ENCODE measurements around the gene THOP1. TPM values are rescaled to one million over a fixed set of nuclear protein-coding genes. Genes with fewer than 3 reads are reported as not detected.

Gene THOP1
- total and polyA plus RNA-seq, 2 donors from 2014 or later: 36.8 to 42.9 TPM

- no peak overlapping the region for H3K27ac ChIP-seq (ENCODE audit: low read depth in 2 of 2, low read length in 2 of 2)
- intact Hi-C loops (cut with DNase I): no loop called here
- H3K9ac ChIP-seq (ENCODE audit: low read length in 3 of 3): no peak overlapping the region
- peaks cover 0 to 5% (median 0%) of the 10 kb centered on the region in 3 donors for H3K36me3 ChIP-seq (ENCODE audit: control insufficient read depth in 2 of 3, insufficient read depth in 3 of 3, low read length in 3 of 3)
- no peak overlapping the region for H3K4me3 ChIP-seq (ENCODE audit: low read length in 3 of 3)
- DNase-seq: peak in 1 of 5 donors; percentile 65
- H3K4me1 ChIP-seq (ENCODE audit: control insufficient read depth in 2 of 3, insufficient read depth in 2 of 3, low read depth in 1 of 3, low read length in 3 of 3): no peaks in the 10 kb centered on the region
- H3K9me3 ChIP-seq (ENCODE audit: control insufficient read depth in 2 of 3, insufficient read depth in 1 of 3, low read length in 3 of 3): no peaks in the 10 kb centered on the region
- no peaks in the 10 kb centered on the region for H3K27me3 ChIP-seq (ENCODE audit: control insufficient read depth, insufficient read depth, low read length)
- TF ChIP-seq CTCF (IDR thresholded peaks at IDR 0.05; ENCODE audit: borderline replicate concordance, extremely low read depth, insufficient read depth): no peak
- FAIRE-seq: no peak
These were observed 28.2 kb downstream of the THOP1 start for GRCh38 chr19:2813235-2814160.

- Histone ChIP-seq H3K36me3 (ENCODE audit: control insufficient read depth in 2 of 3, insufficient read depth in 3 of 3, low read length in 3 of 3) (peaks cover 0 to 2% (median 0%) of the 10 kb centered on the region in 3 donors), H3K4me1 (ENCODE audit: control insufficient read depth in 2 of 3, insufficient read depth in 2 of 3, low read depth in 1 of 3, low read length in 3 of 3) (no peaks in the 10 kb centered on the region), H3K9me3 (ENCODE audit: control insufficient read depth in 2 of 3, insufficient read depth in 1 of 3, low read length in 3 of 3) (no peaks in the 10 kb centered on the region), H3K27ac (ENCODE audit: low read depth in 2 of 2, low read length in 2 of 2) (no peak overlapping the region), H3K4me3 (ENCODE audit: low read length in 3 of 3) (no peak overlapping the region), H3K27me3 (ENCODE audit: control insufficient read depth, insufficient read depth, low read length) (no peaks in the 10 kb centered on the region), H3K9ac (ENCODE audit: low read length in 3 of 3) (no peak overlapping the region)
- no peak for FAIRE-seq
- DNase-seq: peak in 1 of 5 donors; percentile 43
- intact Hi-C loops (cut with DNase I): no loop called here
- no peak for TF ChIP-seq CTCF (IDR thresholded peaks at IDR 0.05; ENCODE audit: borderline replicate concordance, extremely low read depth, insufficient read depth)
These were observed 29.1 kb downstream of the THOP1 start for GRCh38 chr19:2814426-2814825.

- FAIRE-seq (no peak), DNase-seq (peak in 1 of 5 donors; percentile 67)
- Histone ChIP-seq H3K9ac (ENCODE audit: low read length in 3 of 3) (no peak overlapping the region), H3K27ac (ENCODE audit: low read depth in 2 of 2, low read length in 2 of 2) (no peak overlapping the region), H3K9me3 (ENCODE audit: control insufficient read depth in 2 of 3, insufficient read depth in 1 of 3, low read length in 3 of 3) (no peaks in the 10 kb centered on the region), H3K27me3 (ENCODE audit: control insufficient read depth, insufficient read depth, low read length) (no peaks in the 10 kb centered on the region), H3K4me3 (ENCODE audit: low read length in 3 of 3) (no peak overlapping the region), H3K4me1 (ENCODE audit: control insufficient read depth in 2 of 3, insufficient read depth in 2 of 3, low read depth in 1 of 3, low read length in 3 of 3) (peaks cover 0 to under 1% (median 0%) of the 10 kb centered on the region in 3 donors), H3K36me3 (ENCODE audit: control insufficient read depth in 2 of 3, insufficient read depth in 3 of 3, low read length in 3 of 3) (peaks cover 0 to 2% (median 0%) of the 10 kb centered on the region in 3 donors)
- intact Hi-C loops (cut with DNase I): no loop called here
- TF ChIP-seq CTCF (IDR thresholded peaks at IDR 0.05; ENCODE audit: borderline replicate concordance, extremely low read depth, insufficient read depth): no peak
These were observed 29.9 kb downstream of the THOP1 start for GRCh38 chr19:2815191-2815614.
